Fibroblast of skin of left biceps (primary cell): Measurements from ENCODE around the gene ANO3.
"Not testable (repeated sequence)": the region's sequence is repeated elsewhere in the genome, so short reads cannot be mapped to it uniquely, and the experiment has no call there.

Experiments used
- DNase-seq, 2 experiments: peaks; one replicate each; pipeline ENCODE4 v3.0.0-alpha.2; 2013; ENCODE audit warnings: low read depth in 2 of 2

Gene ANO3

GRCh38 chr11:26573896-26574295 is 242.0 kb downstream of the ANO3 start:
- DNase-seq: no peak

DNA sequence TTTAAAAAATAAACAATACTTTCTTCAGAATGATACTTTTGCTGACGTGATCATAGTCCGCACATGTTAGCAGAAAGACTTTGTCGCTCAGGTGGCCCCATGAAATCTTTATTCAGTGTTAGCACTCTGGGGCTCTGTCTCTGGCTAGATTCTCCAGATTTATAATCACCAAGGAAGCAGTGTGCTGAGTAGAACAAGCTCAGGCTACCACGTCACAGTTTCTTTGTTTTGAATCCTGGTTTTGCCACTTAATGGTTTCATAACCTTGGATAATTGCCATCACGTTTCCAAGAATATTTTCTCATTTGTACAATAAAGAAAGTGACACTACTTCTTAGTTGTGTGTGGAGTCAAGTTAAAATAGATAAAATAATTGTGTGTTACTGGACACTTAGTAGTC is 244.0 kb downstream of the ANO3 start:
- no peak for DNase-seq

- DNase-seq: peak; percentile 18 to 25
Measured at GRCh38 chr11:26578998-26579661, 247.2 kb downstream of the ANO3 start.

- DNase-seq: no peak
Measured at GRCh38 chr11:26579683-26580082, 247.8 kb downstream of the ANO3 start.

- no peak for DNase-seq
Measured at GRCh38 chr11:26580929-26581328, 249.0 kb downstream of the ANO3 start.

DNA sequence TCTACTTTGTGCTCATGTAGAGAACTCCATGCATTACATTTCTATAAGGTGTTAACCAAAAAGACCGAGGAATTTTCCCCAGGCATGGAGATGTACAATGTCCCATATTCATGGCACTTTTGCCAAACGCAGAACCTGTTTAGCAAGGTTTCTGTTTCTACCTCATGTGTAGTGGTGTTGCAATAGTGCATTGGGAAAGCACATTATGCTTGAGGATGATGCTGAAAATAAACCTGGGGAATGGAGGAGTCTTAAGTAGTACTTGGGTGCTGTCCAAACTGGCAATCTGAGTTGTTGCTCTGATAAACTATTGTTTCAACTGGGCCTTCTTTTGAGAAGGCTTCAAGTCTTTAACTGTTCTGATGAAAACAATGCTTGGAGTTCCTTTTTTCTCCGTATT is 251.6 kb downstream of the ANO3 start:
- no peak for DNase-seq

DNA sequence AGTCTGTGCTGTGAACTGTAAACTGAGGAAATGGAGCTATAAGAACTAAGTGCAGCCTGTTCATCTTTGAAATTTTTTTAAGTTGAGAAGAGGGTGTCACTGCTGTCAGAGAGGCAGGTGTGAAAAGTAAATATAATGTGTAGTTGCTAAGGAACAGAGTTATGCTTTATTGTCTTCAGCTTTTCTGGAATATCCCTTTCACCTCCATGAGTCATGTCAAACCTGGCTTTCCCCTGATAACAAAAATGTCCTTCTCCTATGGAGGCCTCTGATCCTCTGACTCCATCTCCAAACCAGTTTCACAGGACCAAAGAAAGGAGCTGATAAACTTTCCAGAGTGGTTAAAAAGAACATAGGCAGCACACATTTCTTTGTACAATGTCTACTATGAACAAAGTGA is 252.9 kb downstream of the ANO3 start:
- no peak for DNase-seq

DNA sequence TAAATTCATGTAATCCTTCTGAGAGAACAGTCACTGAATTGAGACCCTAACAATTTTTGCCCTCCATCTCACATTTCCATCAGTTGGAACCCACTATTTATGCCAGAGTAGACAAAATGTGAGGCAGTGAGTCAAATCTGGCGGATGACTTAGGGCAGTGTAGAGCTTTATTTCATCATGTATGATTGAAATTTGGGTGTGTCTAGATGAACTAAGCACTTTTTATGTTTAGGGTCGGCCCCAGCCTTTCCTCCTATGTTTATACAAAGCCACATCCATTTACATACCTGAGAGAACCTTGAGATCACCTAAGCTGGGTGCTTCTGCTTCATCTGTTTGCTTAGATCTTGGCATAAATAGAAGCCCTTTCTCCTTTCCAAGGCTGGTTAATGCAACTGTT is 255.1 kb downstream of the ANO3 start:
- DNase-seq: no peak

GRCh38 chr11:26593691-26594090 is 261.8 kb downstream of the ANO3 start:
- no peak for DNase-seq

- not testable (repeated sequence) for DNase-seq
Measured at GRCh38 chr11:26595207-26595865, 263.4 kb downstream of the ANO3 start.

- DNase-seq: not testable (repeated sequence)
Measured at GRCh38 chr11:26597049-26597689, 265.2 kb downstream of the ANO3 start.

DNA sequence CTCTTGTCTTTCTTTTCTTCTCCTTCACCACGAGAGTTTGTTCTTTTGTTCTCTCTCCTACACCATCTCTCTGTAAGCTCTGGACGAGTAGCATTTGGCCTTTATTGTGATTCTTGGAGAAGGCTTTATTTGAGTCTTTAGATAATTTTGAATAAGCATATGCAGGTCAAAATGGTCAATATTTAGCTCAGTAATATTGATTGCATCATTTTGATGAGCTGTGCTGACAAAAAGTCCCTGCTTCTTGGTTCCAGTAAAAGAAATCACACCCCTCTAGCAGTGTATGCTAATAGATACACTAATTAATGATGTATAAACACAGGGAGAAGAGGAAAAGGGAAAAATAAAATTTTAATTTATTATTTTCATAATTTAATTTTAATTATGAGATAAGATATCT is 266.0 kb downstream of the ANO3 start:
- DNase-seq: no peak

GRCh38 chr11:26599425-26599824 is 267.5 kb downstream of the ANO3 start:
- no peak for DNase-seq

DNA sequence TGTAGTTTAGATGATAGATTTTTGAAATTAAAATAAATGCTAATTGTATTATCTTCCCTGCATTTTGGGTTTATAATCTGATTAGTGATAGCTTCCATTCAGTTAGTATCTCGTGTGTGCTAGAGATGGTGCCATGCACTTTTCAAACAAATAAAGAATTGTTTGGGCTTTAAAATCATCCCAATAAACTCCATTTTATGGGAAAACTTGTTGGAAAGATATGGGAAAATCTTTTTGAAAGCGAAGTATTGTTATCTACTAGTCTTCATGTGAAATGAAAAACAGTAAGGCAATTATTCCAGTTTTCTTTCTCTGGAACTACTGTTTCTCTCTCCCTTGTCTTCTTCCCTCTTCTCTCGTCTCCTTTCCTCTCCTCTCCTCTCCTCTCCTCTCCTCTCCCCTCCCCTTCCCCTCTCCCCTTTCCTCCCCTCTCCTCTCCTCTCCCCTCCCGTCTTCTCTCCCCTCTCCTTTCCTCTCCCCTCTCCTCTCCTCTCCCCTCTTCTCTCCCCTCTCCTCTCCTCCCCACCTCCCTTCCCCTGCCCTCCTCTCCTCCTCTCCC is 268.0 kb downstream of the ANO3 start:
- DNase-seq: no peak

DNA sequence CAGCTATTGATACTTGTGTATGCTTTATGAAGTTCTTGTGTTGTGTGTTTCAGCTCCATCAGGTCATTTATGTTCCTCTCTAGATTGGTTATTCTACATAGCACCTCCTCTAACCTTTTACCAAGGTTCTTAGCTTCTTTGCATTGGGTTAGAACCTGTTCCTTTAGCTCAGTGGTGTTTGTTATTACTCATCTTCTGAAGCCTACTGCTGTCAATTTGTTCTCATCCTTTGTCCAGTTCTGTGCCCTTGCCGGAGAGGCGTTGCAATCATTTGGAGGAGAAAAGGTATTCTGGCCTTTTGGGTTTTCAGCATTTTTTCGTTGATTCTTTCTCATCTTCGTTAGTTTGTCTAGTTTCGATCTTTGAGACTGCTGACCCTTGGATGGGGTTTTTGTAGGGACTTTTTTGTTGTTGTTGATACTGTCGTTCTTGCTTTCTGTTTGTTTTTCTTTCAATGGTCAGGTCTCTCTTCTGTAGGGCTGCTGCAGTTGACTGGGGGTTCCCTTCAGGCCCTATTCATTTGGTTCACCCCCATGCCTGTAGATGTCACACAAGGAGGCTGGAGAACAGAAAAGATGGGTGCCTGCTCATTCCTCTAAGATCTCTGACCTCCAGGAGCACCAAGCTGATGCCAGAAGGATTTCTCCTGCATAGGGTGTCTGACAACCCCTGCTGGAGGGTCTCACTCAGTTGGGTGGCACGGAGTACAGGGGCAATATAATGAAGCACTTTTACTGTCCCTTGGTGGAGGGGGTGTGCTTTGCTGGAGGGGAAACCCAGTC is 276.0 kb downstream of the ANO3 start:
- no peak for DNase-seq

- DNase-seq: no peak
Measured at GRCh38 chr11:26608507-26609146, 276.7 kb downstream of the ANO3 start.

DNA sequence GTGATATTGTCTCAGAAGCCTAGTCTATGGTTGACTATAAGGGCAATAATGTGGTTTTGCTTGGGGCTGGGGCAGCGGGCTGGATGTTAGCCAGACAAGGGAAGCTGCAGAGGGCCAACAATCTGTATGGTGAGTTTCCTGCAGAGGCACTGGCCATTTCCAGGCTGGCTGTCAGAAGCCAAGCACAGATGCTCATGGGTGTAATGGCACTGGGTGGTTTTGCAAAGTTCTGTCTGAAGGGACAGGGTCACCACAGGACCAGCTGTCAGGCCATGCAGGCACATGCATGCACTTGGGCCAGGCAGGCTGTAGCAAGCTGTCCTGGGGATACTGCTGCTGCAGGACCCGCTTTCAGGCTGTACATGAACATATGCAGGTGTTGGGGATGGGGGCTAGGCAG is 281.8 kb downstream of the ANO3 start:
- DNase-seq: no peak

DNA sequence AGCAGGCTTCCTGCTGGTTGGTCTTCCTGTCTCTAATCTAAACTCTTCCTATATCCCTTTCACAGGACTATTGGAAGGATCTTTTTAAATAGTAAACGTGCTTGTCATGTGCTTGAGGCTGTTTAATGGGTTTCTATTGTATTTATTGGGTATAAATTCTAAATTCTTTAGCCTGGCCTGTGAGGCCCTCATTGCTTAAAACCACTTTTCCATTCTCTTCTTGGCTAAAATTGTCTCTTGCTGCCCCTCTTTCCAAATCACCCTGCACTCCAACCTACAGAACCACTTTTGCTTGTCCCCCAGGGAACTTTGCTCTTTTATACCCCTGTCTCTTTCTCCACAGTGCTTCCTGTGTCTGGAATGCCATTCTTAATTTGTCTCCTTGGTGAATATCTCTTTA is 286.5 kb downstream of the ANO3 start:
- no peak for DNase-seq

DNA sequence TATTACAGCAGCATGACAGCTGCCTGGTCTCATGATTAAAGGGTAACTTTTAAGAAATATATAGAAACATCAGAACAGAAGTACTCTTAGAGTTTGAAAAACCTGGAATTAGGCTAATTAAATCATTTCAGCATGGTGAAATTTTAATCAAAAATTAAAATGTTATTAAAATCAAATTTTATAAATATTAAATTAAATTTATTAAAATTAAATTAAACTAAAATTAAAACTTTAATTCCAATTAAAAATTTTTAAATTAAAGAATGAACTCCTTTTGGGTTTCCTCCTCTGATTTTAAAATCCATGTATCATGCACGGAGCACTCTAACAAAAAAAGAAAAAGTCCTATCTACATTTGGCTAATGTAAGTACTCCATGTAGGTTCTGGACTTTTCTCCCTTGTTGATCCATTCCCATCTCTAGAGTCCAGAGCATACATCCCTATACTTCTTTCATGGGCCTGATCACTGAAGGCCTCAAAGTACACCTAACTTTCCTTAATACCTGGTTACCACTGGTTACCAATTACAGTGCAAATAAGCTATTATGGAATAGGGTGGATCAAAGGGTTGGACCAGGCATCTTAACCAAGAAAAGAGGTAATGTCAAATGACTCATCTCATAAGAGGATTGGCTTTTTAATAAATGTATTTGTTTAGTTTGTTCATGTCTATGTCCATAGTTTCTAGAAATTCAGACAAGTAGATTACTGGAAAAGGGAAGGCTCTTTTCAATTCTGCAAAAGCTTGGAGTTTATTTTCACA is 288.5 kb downstream of the ANO3 start:
- no peak for DNase-seq

GRCh38 chr11:26621132-26621531 is 289.2 kb downstream of the ANO3 start:
- peak; percentile 49 to 51 for DNase-seq

DNA sequence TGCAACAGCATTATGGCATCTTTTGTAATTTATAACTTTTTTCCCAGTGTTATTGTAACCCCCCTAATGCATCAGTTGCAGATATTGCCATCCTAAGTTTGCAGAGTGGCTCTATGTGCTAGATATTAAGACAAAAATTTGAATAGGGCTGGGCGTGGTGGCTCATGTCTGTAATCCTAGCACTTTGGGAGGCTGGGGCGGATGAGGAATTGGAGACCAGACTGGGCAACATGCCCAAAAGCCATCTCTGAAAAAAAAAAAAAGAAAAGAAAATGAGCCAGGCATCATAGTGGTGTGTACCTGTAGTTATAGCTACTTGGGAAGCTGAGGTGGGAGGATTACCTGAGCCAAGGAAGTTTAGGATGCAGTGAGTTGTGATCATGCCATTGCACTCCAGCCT is 290.3 kb downstream of the ANO3 start:
- DNase-seq: no peak
